Epidermal melanocyte (primary cell): ENCODE results near the gene ACD.

Experiments used
- DNase-seq: peaks from one replicate; pipeline ENCODE4 v3.0.0; 2011; ENCODE audit warnings: low spot score; ENCODE audit not compliant: insufficient read length

ACD gene

DNA sequence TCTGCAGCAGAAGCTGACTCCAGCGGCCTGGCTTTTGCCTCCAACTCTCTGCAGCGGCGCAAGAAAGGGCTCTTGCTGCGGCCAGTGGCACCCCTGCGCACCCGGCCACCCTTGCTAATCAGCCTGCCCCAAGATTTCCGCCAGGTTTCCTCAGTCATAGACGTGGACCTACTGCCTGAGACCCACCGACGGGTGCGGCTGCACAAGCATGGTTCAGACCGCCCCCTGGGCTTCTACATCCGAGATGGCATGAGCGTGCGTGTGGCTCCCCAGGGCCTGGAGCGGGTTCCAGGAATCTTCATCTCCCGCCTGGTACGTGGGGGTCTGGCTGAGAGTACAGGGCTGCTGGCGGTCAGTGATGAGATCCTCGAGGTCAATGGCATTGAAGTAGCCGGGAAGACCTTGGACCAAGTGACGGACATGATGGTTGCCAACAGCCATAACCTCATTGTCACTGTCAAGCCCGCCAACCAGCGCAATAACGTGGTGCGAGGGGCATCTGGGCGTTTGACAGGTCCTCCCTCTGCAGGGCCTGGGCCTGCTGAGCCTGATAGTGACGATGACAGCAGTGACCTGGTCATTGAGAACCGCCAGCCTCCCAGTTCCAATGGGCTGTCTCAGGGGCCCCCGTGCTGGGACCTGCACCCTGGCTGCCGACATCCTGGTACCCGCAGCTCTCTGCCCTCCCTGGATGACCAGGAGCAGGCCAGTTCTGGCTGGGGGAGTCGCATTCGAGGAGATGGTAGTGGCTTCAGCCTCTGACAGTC, 2.0 kb upstream of the ACD start:
- DNase-seq, result no peak

DNA sequence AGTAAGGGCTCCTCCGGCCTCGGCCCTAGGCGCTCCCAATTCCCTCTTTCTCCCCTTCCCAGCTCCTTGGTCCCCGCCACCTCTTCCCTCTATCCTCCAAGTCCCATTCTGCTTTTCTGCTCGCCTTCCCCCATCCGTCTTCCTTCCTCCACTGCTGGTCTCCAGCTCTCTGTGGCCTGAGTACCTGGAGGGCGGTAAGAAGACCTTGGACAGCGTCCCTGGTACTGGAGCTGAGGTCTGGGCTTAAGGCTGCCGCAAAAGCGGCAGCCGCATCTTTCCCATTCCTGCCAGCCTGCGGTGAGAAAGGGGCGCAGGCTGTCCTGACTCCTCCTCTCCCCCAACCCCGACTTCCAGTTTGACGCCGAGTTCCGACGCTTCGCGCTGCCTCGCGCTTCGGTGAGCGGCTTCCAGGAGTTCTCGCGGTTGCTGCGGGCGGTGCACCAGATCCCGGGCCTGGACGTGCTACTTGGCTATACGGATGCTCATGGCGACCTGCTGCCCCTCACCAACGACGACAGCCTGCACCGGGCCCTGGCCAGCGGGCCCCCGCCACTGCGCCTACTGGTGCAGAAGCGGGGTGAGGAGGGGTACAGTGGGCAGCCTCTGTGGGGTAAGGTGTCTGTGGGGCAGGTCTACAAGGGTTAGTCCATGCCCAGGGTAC, 1.2 kb upstream of the ACD start:
- DNase-seq, result peak; percentile 17

DNA sequence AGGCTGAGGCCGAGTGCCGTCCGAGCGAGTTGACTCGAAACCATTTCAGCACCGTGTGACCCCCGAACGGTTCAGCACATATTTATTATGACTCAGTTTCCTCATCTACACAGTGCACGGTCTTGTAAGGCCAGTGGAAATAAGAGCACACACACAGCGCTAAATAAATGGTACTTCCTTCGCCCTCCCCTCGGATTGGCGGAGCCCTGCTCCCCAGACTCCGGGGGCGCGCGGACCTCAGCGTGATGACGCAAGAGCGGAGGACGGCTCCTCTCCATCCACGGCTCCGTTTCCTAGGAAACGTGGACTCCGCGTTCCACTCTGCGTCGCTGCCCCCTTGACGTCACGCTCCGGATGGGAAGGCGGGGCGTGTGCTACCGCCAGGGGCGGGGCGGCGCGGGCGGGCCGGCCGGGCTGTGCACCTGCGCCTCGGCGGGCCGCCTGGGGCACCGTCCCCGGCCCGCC, 536 bp upstream of the ACD start, which contains the start of gene PARD6A:
Gene PARD6A (plus strand): TSS at position 397 of the 465 bp plus-strand sequence. CDS start 79 bp downstream, outside the sequence.
- peak; percentile 100 for DNase-seq

DNA sequence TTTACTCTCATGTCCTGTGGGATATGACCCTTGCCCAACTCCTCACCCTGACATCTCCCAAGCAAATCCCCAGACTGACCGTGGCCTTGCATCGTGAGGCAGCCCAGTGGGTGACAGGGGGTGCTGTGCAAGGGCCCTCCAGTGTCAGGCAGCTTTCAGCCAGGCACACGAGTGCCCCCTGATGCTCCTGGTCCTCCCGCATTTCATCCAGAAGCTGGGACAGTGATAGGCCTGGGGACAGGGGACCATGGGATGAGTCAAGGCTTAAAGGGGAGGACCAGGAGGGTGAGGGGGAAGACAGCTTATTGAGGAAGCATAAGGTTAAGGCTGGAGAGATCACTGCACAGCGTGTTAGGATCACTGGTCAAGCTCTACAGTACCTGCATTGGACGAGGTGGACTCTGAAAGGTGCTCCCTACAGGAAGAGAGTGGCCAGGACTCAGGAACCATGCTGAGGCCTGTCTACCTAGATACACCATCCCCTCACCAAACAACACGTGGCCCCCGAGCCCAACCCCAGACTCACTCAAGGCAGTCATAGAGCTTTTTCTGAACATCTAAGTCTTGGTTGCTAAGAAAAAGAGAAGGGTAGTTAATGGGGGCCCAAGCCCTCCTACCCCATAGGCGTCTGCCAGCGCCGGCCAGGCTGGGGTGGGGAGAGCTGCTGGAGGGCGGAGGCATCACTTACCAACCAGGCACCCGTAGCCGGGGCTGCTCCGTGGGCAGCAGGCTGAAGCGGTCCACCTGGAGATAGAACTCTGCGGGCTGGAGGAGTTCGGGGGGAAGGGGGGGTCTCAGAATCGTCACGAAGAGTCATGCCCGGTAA, 998 bp downstream of the ACD start:
- DNase-seq, result no peak

DNA sequence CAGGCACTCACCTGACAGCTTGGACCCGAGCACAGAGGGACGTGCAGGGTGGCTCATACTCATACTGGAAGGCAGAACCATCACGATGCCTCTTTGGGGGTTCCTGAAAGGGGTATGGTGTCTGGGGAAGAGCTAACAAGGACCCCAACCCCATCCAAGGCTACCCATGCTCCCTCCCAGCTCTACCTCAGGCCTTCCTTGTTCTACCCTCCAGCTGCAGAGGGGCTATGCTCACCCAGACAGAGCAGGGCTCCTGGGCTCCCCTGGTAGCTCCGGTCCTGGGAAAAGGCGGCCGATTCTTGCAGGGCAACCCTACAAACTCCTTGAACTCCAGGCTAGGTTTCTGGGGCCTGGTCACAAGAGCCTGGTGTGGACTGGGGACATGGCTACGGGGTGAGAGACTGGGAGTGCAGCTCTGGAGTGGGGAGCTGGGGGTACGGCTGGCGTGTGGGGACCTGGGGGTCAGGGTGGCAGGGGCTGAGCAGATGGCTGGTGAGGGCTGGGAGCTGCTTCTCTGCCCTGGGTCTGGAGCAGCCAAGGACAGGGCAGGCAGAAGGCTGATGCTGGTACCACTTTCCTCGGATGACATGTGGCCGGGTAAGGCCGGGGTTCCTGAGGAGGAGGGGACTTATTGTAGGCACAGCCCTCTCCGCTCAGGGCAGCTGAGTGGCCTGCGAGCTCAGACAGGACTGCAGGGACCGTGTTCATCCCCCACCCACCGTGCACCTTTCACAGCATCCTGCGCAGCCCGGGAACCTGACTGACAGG, 2.1 kb downstream of the ACD start:
- no peak for DNase-seq

DNA sequence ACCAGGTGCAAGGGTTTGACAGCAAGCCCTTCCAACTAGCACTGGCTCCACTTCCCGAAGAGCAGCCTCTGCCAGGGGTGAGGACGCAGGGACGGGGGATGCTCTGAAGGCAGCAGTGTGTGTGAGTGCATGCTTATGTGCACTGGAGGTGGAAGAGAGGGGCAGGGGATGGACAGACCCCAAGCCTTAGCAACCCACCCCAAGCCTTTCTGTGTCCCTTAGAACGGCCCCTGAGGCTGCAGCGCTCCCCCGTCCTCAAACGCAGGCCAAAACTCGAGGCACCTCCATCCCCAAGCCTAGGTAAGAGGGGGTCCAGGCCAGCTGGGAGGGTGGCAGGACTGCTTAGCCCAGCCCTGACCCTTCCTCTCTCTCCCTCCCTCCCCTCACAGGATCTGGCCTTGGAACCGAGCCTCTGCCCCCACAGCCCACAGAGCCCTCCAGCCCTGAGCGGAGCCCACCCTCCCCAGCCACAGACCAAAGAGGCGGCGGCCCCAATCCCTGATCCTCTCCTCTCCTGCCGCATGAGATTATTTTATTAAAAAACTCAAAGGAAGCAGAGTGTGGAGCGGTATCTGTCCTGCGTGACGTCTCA, 2.9 kb downstream of the ACD start:
- DNase-seq, result no peak

DNA sequence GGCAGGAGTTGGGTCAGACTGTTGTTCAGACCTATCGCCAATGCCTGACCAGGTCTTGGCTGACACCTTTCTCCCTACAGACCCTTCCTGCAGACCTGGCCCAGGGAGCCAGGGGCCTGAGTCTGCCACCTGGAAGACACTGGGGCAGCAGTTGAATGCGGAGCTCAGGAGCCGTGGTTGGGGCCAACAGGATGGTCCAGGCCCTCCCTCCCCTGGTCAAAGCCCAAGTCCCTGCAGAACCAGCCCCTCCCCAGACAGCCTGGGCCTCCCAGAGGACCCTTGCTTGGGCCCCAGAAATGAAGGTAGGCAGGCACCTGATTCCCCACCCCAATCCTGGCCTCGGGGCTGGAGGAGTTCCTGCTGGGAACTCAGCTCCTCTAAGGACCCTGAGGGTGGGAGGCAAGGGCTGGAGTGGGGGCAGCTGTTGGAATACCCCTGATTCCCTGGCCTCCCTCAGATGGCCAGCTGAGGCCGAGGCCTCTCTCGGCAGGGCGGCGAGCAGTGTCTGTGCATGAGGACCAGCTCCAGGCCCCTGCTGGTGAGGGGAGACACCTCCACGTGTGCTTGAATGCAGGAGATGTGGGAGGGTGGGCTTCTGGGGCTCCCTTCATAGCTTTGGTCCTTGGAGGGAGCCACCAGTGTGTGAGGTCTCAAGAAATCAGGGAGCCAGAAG, 3.6 kb downstream of the ACD start:
- no peak for DNase-seq

DNA sequence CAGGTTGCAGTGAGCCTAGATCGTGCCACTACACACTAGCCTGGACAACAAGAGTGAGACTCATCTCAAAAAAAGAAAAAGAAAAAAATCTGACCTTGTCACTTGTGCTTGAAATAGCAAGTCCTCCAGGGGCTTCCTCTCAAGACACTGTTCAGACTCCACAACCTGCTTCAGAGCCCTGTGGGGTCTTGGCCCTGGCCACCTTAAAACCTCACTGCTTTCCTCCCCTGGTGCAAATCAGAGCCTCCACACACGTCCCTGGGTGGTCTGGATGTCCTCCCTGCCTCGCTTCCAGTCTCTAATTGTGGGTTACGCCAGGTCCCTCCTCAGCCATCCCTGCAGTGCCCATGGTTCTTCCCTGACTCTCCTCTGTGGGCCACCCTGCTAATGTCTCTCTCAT, 4.7 kb downstream of the ACD start:
- DNase-seq, result no peak

DNA sequence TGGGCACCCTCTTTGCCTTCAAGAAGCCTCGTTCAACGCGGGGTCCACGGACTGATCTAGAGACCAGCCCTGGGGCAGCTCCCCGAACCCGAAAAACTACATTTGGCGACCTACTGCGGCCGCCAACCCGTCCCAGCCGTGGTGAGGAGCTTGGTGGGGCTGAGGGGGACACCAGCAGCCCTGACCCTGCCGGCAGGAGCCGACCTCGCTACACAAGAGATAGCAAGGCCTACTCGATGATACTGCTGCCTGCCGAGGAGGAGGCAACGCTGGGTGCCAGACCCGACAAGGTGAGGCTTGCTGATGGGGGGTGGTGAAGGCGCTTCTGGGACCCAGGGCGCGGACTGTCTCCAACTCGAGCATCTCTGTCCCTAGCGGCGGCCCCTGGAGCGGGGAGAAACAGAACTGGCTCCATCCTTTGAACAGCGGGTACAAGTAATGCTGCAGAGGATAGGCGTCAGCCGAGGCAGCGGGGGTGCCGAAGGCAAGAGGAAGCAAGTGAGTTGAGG, 5.6 kb downstream of the ACD start:
- DNase-seq, result no peak

DNA sequence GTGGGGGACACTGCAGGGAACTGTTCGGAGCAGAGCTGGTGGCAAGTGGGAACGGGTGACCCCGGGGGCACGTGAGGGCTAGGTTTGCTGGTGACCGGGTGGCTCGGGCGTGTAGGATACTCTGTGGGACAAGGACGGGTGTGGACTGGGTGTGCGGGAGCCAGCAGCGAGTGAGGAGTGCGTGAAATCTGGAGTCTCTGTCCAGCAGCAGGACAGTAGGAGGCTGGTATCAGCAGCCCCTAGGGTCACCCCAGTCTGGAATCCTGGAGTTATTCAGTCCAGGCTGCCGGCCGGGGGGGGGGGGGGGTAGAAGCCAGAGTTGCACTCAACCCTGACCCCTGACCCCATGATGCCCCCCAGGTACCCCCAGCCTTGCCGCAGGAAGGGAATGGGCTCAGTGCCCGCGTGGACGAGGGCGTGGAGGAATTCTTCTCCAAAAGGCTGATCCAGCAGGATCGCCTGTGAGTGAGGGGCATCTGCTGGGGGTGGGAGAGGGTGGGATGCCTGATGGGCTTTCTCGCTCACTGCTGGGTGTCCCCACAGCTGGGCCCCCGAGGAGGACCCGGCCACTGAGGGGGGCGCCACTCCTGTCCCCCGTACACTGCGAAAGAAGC, 6.2 kb downstream of the ACD start:
- DNase-seq, result no peak

DNA sequence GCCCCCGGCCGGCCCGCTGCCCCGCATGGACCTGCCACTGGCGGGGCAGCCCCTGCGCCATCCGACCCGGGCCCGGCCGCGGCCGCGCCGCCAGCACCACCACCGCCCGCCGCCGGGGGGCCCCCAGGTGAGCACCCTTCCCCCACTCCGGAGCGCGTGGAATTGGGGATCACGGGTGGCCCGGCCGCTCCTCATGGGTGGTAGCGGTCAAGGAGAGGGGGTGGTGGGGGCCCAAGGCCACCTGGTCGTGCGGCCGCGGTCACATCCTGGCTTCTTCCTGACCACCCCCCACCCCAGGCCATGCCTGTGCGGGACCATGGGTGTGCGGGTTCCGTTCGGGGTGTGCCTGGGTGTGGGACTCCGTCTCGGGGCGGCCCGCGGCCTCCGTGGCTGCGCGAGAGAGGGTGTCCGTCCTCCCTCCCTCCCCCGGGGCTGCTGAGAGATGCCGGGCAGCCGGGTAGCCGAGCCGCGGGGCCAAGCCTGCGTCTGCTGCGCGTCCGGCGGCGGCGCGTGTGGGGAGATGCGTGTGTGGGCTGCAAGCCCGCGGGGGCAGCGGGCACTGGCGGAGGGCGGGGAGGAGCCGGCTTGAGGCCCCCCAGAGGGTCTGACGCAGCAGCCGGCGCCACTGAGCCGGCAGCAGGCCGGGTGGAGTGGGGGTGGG, 6.8 kb downstream of the ACD start:
- no peak for DNase-seq

DNA sequence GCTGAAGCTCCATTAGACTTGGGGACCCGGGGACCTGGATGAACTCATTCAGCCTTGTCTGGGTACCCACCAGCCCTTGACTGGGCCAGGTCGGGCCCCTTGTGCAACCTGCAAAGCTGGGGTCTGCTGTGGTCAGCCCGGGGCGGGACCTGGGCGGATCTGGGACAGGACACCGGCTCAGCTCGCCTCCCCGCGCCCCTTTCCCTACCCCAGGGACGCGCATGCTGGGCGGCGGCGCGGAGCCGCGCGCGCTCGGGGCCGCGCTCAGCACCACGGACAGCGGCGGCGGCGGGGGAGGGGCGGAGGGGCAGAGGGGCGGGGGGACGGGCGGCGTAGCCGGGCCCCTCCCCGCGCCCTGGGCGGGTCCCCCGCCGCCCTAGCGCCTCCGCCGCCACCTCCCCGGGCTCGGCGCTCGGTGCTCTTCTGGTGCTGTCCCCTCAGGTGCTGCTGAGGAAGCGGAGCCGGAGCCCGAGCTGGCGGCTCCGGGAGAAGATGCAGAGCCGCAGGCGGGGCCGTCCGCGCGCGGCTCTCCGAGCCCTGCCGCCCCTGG, 7.4 kb downstream of the ACD start:
- no peak for DNase-seq

DNA sequence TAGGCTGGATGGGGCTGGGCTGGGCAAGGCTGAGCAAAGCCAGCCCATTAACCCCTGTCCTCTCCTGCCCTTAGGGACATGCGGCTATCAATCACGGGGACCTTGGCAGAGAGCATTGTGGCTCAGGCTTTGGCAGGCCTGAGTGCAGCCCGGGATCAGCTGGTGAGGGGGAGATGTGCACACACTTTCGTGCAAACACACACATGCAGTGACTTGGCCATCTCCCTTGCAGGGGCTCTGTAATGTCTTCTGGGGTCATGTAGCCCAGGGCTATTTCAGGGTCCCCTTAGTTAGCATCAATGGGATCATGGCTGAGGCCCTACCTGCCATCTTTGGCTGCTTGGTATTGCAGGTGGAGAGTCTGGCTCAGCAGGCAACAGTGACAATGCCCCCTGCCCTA, 8.2 kb downstream of the ACD start:
- no peak for DNase-seq

DNA sequence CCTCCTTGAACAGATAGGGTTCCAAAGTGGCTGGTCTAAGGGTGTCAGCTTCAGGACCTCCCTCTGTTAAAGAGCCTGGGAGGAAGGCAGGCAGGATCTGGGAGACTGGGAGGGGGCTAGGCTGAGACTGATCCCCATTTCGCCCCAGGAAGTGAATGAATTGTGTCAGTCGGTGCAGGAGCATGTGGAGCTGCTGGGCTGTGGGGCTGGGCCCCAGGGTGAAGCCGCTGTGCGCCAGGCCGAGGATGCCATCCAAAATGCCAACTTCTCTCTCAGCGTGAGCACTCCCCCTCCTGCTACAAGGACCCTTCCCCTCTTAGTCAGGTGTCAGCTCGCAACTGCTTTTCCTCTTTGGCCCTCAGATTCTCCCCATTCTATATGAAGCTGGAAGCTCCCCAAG, 9.0 kb downstream of the ACD start:
- no peak for DNase-seq

DNA sequence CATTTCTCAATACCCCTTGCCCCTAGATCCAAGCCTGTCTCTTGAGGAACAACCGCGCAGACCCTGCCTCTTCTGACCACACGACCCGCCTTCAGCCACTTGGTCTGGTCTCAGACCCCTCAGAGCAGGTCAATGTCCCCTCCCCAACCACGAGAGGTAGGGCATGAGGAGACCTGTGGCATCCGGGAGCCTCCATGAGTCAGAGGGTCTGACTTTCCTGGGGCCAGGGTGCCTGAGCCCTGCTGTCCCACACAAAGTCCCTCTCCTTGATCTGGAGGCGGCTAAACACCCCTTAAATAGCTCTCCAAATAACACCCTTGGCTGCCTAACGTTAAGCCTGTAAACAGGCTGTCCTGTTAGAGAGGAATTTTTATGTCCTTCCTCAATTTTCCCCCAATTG, 10.0 kb downstream of the ACD start:
- DNase-seq, result no peak

DNA sequence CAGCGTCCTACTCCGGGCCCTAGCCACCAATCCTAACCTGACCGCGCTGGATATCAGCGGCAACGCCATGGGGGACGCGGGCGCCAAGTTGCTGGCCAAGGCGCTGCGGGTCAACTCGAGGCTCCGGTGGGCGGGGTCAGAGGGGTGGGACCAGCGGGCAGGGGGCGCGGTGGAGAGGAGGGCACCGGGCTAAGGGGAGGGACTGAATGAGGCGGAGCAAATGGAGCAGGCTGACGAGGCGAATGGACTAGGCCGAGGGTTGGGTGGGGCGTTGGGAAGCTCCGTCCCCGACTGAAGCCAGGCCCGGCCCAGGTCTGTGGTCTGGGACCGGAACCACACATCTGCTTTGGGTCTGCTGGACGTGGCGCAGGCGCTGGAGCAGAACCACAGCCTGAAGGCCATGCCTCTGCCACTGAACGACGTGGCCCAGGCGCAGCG, 10.5 kb downstream of the ACD start:
- no peak for DNase-seq

DNA sequence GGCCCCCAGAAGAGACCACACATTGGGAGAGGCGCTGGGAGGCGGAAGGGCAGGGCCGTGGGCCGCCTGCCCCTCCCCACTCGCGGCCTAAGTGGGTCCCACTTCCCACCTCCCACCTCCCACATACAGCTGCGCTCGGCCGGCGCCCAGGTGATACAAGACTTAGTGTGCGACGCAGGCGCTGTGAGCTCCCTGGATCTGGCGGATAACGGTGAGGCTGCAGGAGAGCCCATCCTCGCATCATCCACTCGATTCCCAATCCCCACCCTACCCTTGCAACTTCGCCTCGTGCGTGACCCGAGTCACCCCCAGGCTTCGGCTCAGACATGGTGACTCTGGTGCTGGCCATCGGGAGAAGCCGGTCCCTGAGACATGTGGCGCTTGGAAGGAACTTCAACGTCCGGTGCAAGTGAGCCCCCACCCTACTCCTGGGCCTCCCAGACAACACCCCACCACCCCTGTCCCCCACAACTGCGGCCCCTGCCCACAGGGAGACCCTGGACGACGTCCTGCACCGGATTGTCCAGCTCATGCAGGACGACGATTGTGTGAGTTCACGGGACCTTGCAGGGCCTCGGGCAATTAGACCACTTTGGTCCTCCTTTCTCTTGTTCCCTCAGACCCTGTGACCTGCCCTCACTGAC, 11.2 kb downstream of the ACD start:
- no peak for DNase-seq

DNA sequence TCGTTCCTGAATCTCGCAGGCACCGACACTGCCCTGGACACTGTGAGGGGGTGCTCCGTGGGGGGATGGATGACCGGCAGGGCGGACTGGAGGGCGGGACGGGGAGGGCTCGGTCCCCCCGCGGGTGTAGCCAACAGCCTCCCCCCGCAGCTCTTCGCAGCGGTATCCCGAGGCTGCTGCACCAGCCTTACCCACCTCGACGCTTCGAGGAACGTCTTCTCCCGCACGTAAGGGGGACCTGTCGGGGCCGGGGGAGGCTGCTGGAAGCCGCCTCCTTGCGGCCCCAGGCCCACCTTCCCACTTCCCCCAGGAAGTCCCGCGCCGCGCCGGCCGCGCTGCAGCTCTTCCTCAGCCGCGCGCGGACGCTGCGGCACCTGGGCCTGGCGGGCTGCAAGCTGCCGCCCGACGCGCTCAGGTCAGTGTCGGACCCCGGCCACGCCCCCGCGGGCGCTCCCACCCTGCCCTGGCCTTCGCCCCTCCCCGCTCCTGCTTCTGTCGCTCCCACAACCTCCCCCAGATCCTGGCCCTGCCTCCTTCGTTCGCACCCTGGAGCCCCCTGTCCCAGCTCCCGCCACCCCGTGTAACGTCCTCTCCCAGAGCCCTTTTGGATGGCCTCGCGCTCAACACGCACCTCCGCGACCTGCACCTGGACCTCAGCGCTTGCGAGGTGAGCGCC, 11.8 kb downstream of the ACD start:
- peak; percentile 15 for DNase-seq
